HepG2 (cell line): ENCODE data around the gene NUP85. TPM values are rescaled to one million over a fixed set of nuclear protein-coding genes. Genes with fewer than 3 reads are reported as not detected.

Experiments used
- FOXJ3 ChIP-seq: sonication (generic); formaldehyde crosslinking; IDR thresholded peaks from 2 replicates; pipeline ENCODE4 v1.4.0; 2020; ENCODE audit warnings: missing genetic modification reagents, mild to moderate bottlenecking, borderline replicate concordance
- HNF4G ChIP-seq, 2 experiments: sonication (generic) in 1 of 2; formaldehyde crosslinking in 1 of 2; IDR thresholded peaks; 2 replicates each; pipeline versions ENCODE4 v1.4.0 to v1.6.1; 2011 to 2020; ENCODE audit warnings: borderline replicate concordance in 2 of 2, low read depth in 2 of 2, mild to moderate bottlenecking in 2 of 2, low read length in 1 of 2, missing genetic modification reagents in 1 of 2, moderate library complexity in 1 of 2
- KLF15 ChIP-seq: sonication (generic); formaldehyde crosslinking; IDR thresholded peaks from 2 replicates; pipeline ENCODE4 v1.8.1; 2023; ENCODE audit warnings: borderline replicate concordance, mild to moderate bottlenecking, inconsistent platforms, missing genetic modification reagents, mixed read lengths
- MLLT10 ChIP-seq: sonication (generic); formaldehyde crosslinking; IDR thresholded peaks from 2 replicates; pipeline ENCODE4 v1.4.0; 2020; ENCODE audit warnings: missing genetic modification reagents
- NFYB ChIP-seq: sonication (generic); formaldehyde crosslinking; IDR thresholded peaks from 2 replicates; pipeline ENCODE4 v1.4.0; 2020; ENCODE audit warnings: missing genetic modification reagents
- RARA ChIP-seq: IDR thresholded peaks from 2 replicates; pipeline ENCODE4 v1.6.1; 2016; ENCODE audit warnings: missing genetic modification reagents, missing compliant biosample characterization
- RORA ChIP-seq: sonication (generic); formaldehyde crosslinking; IDR thresholded peaks from 2 replicates; pipeline ENCODE4 v1.5.0; 2020; ENCODE audit warnings: mild to moderate bottlenecking, missing genetic modification reagents, moderate library complexity
- SIN3B ChIP-seq: fragments of 150-350 bp; IDR thresholded peaks from 2 replicates; pipeline ENCODE4 v1.6.1; 2014; ENCODE audit warnings: low read length
- SNAI1 ChIP-seq: sonication (generic); formaldehyde crosslinking; IDR thresholded peaks from 2 replicates; pipeline ENCODE4 v1.5.0; 2020; ENCODE audit warnings: mild to moderate bottlenecking, missing genetic modification reagents, borderline replicate concordance
- TAF15 ChIP-seq: fragments of 200-400 bp; formaldehyde crosslinking; IDR thresholded peaks from one replicate; pipeline ENCODE4 v1.6.1; 2018; ENCODE audit warnings: mild to moderate bottlenecking, low read depth, low read length; ENCODE audit not compliant: poor library complexity, severe bottlenecking
- TEAD3 ChIP-seq: optimal IDR thresholded peaks from 2 replicates; pipeline ENCODE3; 2016; ENCODE audit warnings: borderline replicate concordance
- THAP11 ChIP-seq: IDR thresholded peaks from 2 replicates; pipeline ENCODE4 v1.6.1; 2016; ENCODE audit warnings: missing biosample characterization, missing genetic modification reagents
- U2AF2 ChIP-seq: fragments of 200-400 bp; formaldehyde crosslinking; IDR thresholded peaks from 2 replicates; pipeline ENCODE4 v1.6.1; 2017; ENCODE audit warnings: low read depth, mild to moderate bottlenecking, low read length
- XBP1 ChIP-seq: sonication (generic); formaldehyde crosslinking; IDR thresholded peaks from 2 replicates; pipeline ENCODE4 v1.5.0; 2020; ENCODE audit warnings: missing genetic modification reagents
- ZC3H4 ChIP-seq: sonication (generic); formaldehyde crosslinking; IDR thresholded peaks from 2 replicates; pipeline ENCODE4 v1.4.0; 2020; ENCODE audit warnings: missing genetic modification reagents, borderline replicate concordance
- ZMYM3 ChIP-seq: sonication (generic); formaldehyde crosslinking; IDR thresholded peaks from 2 replicates; pipeline ENCODE4 v1.5.1; 2020; ENCODE audit warnings: mild to moderate bottlenecking, missing genetic modification reagents
- ZNF136 ChIP-seq: sonication (generic); formaldehyde crosslinking; IDR thresholded peaks from 2 replicates; pipeline ENCODE4 v1.8.1; 2022; ENCODE audit warnings: low read depth, mild to moderate bottlenecking, moderate library complexity, missing genetic modification reagents
- ZNF768 ChIP-seq: sonication (generic); formaldehyde crosslinking; IDR thresholded peaks from 2 replicates; pipeline ENCODE4 v1.4.0; 2020; ENCODE audit warnings: missing genetic modification reagents
- ZSCAN20 ChIP-seq: sonication (generic); formaldehyde crosslinking; IDR thresholded peaks from 2 replicates; pipeline ENCODE4 v1.4.0; 2020; ENCODE audit warnings: missing genetic modification reagents, mild to moderate bottlenecking, borderline replicate concordance
- ZSCAN9 ChIP-seq: IDR thresholded peaks from 2 replicates; pipeline ENCODE4 v1.6.1; 2016; ENCODE audit warnings: borderline replicate concordance
- polyA plus RNA-seq, 8 experiments: library from polyadenylated mRNA; depleted of rRNA in 3 of 8; stranded (reverse) in 7 of 8; unstranded in 1 of 8; fragments of >200 nt; fragmentation: Illumina TruSeq in 4 of 8; extraction: Trizol in 4 of 8; gene quantifications; 2 replicates each; pipeline versions ENCODE4 v1.2.1 to v1.2.3, GENCODE V29; 2011 to 2016; ENCODE audit warnings: low read depth in 4 of 8, missing spikeins in 1 of 8, mixed read lengths in 1 of 8; ENCODE audit not compliant: insufficient read depth in 1 of 8
- total RNA-seq, 5 experiments: library from RNA; depleted of rRNA; stranded (reverse); fragments of >200 nt; fragmentation: Illumina TruSeq; extraction: Trizol; gene quantifications; 2 replicates each; pipeline ENCODE4 v1.2.3, GENCODE V29; 2016; ENCODE audit warnings: low read depth in 1 of 5
- TF ChIP-seq, protein P1 (sequence below): sonication (generic); formaldehyde crosslinking; IDR thresholded peaks from 2 replicates; pipeline ENCODE4 v1.4.0; 2020; ENCODE audit warnings: missing genetic modification reagents
- TF ChIP-seq, protein P2 (sequence below): sonication (generic); formaldehyde crosslinking; IDR thresholded peaks from 2 replicates; pipeline ENCODE4 v1.4.0; 2020; ENCODE audit warnings: missing genetic modification reagents
- TF ChIP-seq, protein P3 (sequence below): sonication (generic); formaldehyde crosslinking; IDR thresholded peaks from 2 replicates; pipeline ENCODE4 v1.8.0; 2023; ENCODE audit warnings: mild to moderate bottlenecking, missing genetic modification reagents
- TF ChIP-seq, protein P4 (sequence below): sonication (generic); formaldehyde crosslinking; IDR thresholded peaks from 2 replicates; pipeline ENCODE4 v1.4.0; 2020; ENCODE audit warnings: missing genetic modification reagents

NUP85 gene
- total and polyA plus RNA-seq, 2 of the 13 experiments (the other 11 are each of a cell fraction or from before 2014, with no cell fraction given), result 89.1 to 124 TPM

DNA sequence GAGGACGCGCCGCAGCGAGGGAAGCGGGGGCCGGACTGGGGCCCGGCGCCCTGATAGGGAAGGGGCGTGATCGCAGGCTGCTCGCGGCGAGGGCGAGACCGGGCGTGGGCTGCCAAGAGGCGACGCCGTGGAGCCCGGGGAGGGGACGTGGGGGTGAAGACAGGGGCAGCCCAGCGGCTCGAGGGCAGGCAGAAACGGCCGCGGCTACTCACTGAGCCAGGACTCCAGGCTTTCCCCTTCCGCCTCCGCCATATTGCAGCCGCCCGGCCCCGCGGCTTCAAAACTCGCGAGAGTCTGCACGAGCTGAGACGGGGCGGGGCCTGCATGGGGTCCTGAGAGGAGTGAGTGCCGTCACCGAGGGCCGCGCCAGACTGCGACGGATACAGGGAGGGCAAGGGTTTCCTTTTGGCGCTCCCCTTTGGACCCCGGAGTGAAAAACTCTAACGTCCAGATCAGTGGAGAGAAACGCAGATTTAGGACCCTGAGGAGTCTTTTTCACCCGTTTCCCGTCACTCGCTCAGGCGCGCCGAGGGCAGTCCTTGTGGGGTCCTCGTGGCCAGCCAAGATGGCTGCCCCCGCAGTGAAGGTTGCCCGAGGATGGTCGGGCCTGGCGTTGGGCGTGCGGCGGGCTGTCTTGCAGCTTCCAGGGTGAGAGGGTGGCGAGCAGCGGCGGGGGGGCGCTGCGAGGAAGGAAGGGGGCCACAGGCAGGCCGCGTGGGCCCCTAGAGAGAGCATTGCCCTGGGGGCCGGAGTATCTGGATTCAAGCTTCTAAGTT is 56.0 kb downstream of the NUP85 start, which contains the start of the genes GGA3 and MRPS7 (continued):
- peak; percentile 86; the same call in 1 of the 2 replicates for TF ChIP-seq ZNF136 (CRISPR knock-in tag)
- TF ChIP-seq SNAI1 (CRISPR knock-in tag), result peak; percentile 88
- peak; percentile 52 for TF ChIP-seq TEAD3 (CRISPR knock-in tag)
- TF ChIP-seq ZSCAN9 (CRISPR knock-in tag), result peak; percentile 84
- TF ChIP-seq, protein P1, sequence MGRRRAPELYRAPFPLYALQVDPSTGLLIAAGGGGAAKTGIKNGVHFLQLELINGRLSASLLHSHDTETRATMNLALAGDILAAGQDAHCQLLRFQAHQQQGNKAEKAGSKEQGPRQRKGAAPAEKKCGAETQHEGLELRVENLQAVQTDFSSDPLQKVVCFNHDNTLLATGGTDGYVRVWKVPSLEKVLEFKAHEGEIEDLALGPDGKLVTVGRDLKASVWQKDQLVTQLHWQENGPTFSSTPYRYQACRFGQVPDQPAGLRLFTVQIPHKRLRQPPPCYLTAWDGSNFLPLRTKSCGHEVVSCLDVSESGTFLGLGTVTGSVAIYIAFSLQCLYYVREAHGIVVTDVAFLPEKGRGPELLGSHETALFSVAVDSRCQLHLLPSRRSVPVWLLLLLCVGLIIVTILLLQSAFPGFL (CRISPR knock-in tag), result 0 out of 2 replicates have a peak, but pooled peaks have one; percentile 84
- TF ChIP-seq THAP11 (CRISPR knock-in tag), result peak; percentile 92
- no peak for TF ChIP-seq RORA
- no peak for TF ChIP-seq XBP1 (CRISPR knock-in tag)
- no peak for TF ChIP-seq TAF15
- TF ChIP-seq, protein P2, sequence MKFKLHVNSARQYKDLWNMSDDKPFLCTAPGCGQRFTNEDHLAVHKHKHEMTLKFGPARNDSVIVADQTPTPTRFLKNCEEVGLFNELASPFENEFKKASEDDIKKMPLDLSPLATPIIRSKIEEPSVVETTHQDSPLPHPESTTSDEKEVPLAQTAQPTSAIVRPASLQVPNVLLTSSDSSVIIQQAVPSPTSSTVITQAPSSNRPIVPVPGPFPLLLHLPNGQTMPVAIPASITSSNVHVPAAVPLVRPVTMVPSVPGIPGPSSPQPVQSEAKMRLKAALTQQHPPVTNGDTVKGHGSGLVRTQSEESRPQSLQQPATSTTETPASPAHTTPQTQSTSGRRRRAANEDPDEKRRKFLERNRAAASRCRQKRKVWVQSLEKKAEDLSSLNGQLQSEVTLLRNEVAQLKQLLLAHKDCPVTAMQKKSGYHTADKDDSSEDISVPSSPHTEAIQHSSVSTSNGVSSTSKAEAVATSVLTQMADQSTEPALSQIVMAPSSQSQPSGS (CRISPR knock-in tag), result peak; percentile 72; the same call in 1 of the 2 replicates
- peak; percentile 57; the same call in 1 of the 2 replicates for TF ChIP-seq SIN3B
- no peak; the same call in 1 of the 2 replicates for TF ChIP-seq ZC3H4 (CRISPR knock-in tag)
- peak; percentile 67; the same call in 1 of the 2 replicates for TF ChIP-seq ZSCAN20 (CRISPR knock-in tag)
- TF ChIP-seq NFYB (CRISPR knock-in tag), result no peak
- no peak; the same call in 1 of the 2 replicates for TF ChIP-seq FOXJ3 (CRISPR knock-in tag)
- TF ChIP-seq ZNF768 (CRISPR knock-in tag), result peak; percentile 55; the same call in 1 of the 2 replicates
- TF ChIP-seq KLF15, result 0 out of 2 replicates have a peak, but pooled peaks have one; percentile 6
- no peak for TF ChIP-seq MLLT10 (CRISPR knock-in tag)
- 0 out of 2 replicates have a peak, but pooled peaks have one; percentile 19 for TF ChIP-seq RARA (CRISPR knock-in tag)
- TF ChIP-seq, protein P3, sequence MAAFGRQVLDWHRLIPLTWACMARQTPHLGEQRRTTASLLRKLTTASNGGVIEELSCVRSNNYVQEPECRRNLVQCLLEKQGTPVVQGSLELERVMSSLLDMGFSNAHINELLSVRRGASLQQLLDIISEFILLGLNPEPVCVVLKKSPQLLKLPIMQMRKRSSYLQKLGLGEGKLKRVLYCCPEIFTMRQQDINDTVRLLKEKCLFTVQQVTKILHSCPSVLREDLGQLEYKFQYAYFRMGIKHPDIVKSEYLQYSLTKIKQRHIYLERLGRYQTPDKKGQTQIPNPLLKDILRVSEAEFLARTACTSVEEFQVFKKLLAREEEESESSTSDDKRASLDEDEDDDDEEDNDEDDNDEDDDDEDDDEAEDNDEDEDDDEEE (CRISPR knock-in tag), result peak; percentile 76; the same call in 1 of the 2 replicates
- TF ChIP-seq U2AF2, result peak; percentile 76; the same call in 1 of the 2 replicates
- TF ChIP-seq, protein P4, sequence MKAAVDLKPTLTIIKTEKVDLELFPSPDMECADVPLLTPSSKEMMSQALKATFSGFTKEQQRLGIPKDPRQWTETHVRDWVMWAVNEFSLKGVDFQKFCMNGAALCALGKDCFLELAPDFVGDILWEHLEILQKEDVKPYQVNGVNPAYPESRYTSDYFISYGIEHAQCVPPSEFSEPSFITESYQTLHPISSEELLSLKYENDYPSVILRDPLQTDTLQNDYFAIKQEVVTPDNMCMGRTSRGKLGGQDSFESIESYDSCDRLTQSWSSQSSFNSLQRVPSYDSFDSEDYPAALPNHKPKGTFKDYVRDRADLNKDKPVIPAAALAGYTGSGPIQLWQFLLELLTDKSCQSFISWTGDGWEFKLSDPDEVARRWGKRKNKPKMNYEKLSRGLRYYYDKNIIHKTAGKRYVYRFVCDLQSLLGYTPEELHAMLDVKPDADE (CRISPR knock-in tag), result no peak
- TF ChIP-seq HNF4G (IDR thresholded peaks at IDR 0.05; ENCODE audit: borderline replicate concordance, low read depth, low read length), result no peak; the same call in 1 of the 2 replicates
- peak; percentile 55; the same call in 1 of the 2 replicates for TF ChIP-seq HNF4G (CRISPR knock-in tag; IDR thresholded peaks at IDR 0.05; ENCODE audit: borderline replicate concordance, low read depth)
- no peak; the same call in 1 of the 2 replicates for TF ChIP-seq ZMYM3 (CRISPR knock-in tag)
